LNCaP clone FGC (cell line): ENCODE data around the gene SLC44A2.

Experiments
- DNase-seq: peaks from one replicate; pipeline ENCODE4 v3.0.0-alpha.2; 2011; ENCODE audit warnings: low read depth
- H3K4me3 ChIP-seq: 2 replicates; pipeline ENCODE4 v1.5.1; 2011; ENCODE audit warnings: mild to moderate bottlenecking, low read depth, low read length, control low read depth
- CTCF ChIP-seq: IDR thresholded peaks from 2 replicates; pipeline ENCODE4 v1.5.1; 2012; ENCODE audit warnings: mild to moderate bottlenecking; ENCODE audit not compliant: control insufficient read depth, insufficient read depth; ENCODE audit errors: extremely low read depth

SLC44A2 gene

GRCh38 chr19:10631874-10632273 is 6.5 kb downstream of the SLC44A2 start:
- DNase-seq = no peak

GRCh38 chr19:10634430-10634829 is 9.1 kb downstream of the SLC44A2 start:
- no peak for TF ChIP-seq CTCF
- no peak for DNase-seq
- no peak overlapping the region for H3K4me3 ChIP-seq

More at GRCh38 chr19:10631874-10632273, 6.5 kb downstream of the SLC44A2 start:
- no peak for TF ChIP-seq CTCF
- H3K4me3 ChIP-seq = no peak overlapping the region

GRCh38 chr19:10634963-10635362 is 9.6 kb downstream of the SLC44A2 start:
- TF ChIP-seq CTCF = no peak
- DNase-seq = no peak
- H3K4me3 ChIP-seq = no peak overlapping the region

GRCh38 chr19:10636304-10636972 is 11.1 kb downstream of the SLC44A2 start:
- no peak overlapping the region for H3K4me3 ChIP-seq
- DNase-seq = no peak
- TF ChIP-seq CTCF = no peak

- no peak overlapping the region for H3K4me3 ChIP-seq
- TF ChIP-seq CTCF = no peak
- no peak for DNase-seq
Observed at GRCh38 chr19:10637894-10638293, 12.5 kb downstream of the SLC44A2 start.

- H3K4me3 ChIP-seq = no peak overlapping the region
- no peak for TF ChIP-seq CTCF
- no peak for DNase-seq
Observed at GRCh38 chr19:10639836-10640235, 14.5 kb downstream of the SLC44A2 start.

GRCh38 chr19:10640361-10640760 is 15.0 kb downstream of the SLC44A2 start:
- H3K4me3 ChIP-seq = no peak overlapping the region
- DNase-seq = no peak
- no peak for TF ChIP-seq CTCF
